RWPE1 (cell line): Measurements from ENCODE around the gene SDHA.

ENCODE experiments used
- CTCF ChIA-PET: fragments of 350-600 bp; sonication (Branson Sonifier 250); formaldehyde crosslinking; extraction: SDS; loops from one replicate; lab custom pipeline; 2021; lab: Yijun Ruan, JAX
- POLR2A ChIA-PET: fragments of 400-600 bp; formaldehyde crosslinking; extraction: SDS; loops from one replicate; lab custom pipeline; 2020; ENCODE audit warnings: antibody characterized with exemption; ENCODE audit not compliant: low non-redundant PET; lab: Yijun Ruan, JAX
- DNase-seq: peaks from one replicate; pipeline ENCODE4 v3.0.0; 2012; ENCODE audit warnings: low spot score
- H3K27ac ChIP-seq: fragments of 450-650 bp; 2 replicates; pipeline ENCODE4 v1.5.1; 2017
- CTCF ChIP-seq: fragments of 450-650 bp; conservative IDR thresholded peaks from 2 replicates; pipeline ENCODE4 v1.5.1; 2017; ENCODE audit warnings: low read depth, mild to moderate bottlenecking

The SDHA gene

GRCh38 chr5:191949-192690, 26.0 kb upstream of the SDHA start:
- POLR2A ChIA-PET = interaction anchor here (0.5 kb wide), 1 partner anchor 90 kb away, joined by 3 read pairs; no protein-coding TSS in a partner anchor
- CTCF ChIA-PET = interaction anchor here (0.7 kb wide), 1 partner anchor 27 kb away, joined by 5 read pairs; no protein-coding TSS in a partner anchor
- DNase-seq = no peak
- TF ChIP-seq CTCF = no peak
- H3K27ac ChIP-seq = no peak overlapping the region

- ChIA-PET CTCF (no interaction called here), POLR2A (no interaction called here)
- H3K27ac ChIP-seq = no peak overlapping the region
- TF ChIP-seq CTCF = no peak
- DNase-seq = no peak
Observed at GRCh38 chr5:192691-192969, 25.5 kb upstream of the SDHA start.

- ChIA-PET POLR2A (no interaction called here), CTCF (no interaction called here)
- TF ChIP-seq CTCF = no peak
- DNase-seq = no peak
- no peak overlapping the region for H3K27ac ChIP-seq
Observed at GRCh38 chr5:192970-193831, 24.9 kb upstream of the SDHA start.

- no peak for TF ChIP-seq CTCF
- ChIA-PET CTCF (no interaction called here), POLR2A (no interaction called here)
- no peak overlapping the region for H3K27ac ChIP-seq
- no peak for DNase-seq
Observed at GRCh38 chr5:194102-194501, 24.0 kb upstream of the SDHA start.

GRCh38 chr5:194603-195209, 23.4 kb upstream of the SDHA start:
- CTCF ChIA-PET = interaction anchor here (0.5 kb wide), 1 partner anchor 144 kb away, joined by 4 read pairs; no protein-coding TSS in a partner anchor
- DNase-seq = no peak
- no peak for TF ChIP-seq CTCF
- POLR2A ChIA-PET = no interaction called here
- no peak overlapping the region for H3K27ac ChIP-seq
